Aorta (tissue), 5 donors: ENCODE results near the gene CDK5RAP3. TPM values are rescaled to one million over a fixed set of nuclear protein-coding genes. Genes with fewer than 3 reads are reported as not detected.

ENCODE experiments used
- ATAC-seq: fragments of 200-7000 bp; cut with Tn5 transposase; one replicate; pipeline ENCODE4 v1.9.1; 2022; ENCODE audit warnings: moderate library complexity; ENCODE audit not compliant: low FRiP score
- DNase-seq, 2 donors: peaks; one replicate each; pipeline ENCODE4 v3.0.0-alpha.2; 2020
- H3K27ac ChIP-seq, 2 donors: one replicate each; pipeline ENCODE4 v1.5.1; 2013; ENCODE audit warnings: low read length in 2 of 2, mild to moderate bottlenecking in 2 of 2, moderate library complexity in 2 of 2, control low read depth in 1 of 2, inconsistent platforms in 1 of 2, low read depth in 1 of 2
- H3K27me3 ChIP-seq, 2 donors: one replicate each; pipeline ENCODE4 v1.6.1; 2013; ENCODE audit warnings: control low read depth in 1 of 2, low read length in 1 of 2, mild to moderate bottlenecking in 1 of 2, moderate library complexity in 1 of 2; ENCODE audit not compliant: insufficient read depth in 2 of 2, control insufficient read depth in 1 of 2
- H3K36me3 ChIP-seq, 2 donors: one replicate each; pipeline ENCODE4 v1.6.1; 2013; ENCODE audit warnings: control low read depth in 1 of 2, low read length in 1 of 2, mild to moderate bottlenecking in 1 of 2; ENCODE audit not compliant: insufficient read depth in 2 of 2, control insufficient read depth in 1 of 2
- H3K4me1 ChIP-seq, 2 donors: one replicate each; pipeline ENCODE4 v1.6.1; 2013; ENCODE audit warnings: low read length in 2 of 2, control low read depth in 1 of 2, mild to moderate bottlenecking in 1 of 2, moderate library complexity in 1 of 2; ENCODE audit not compliant: insufficient read depth in 2 of 2, control insufficient read depth in 1 of 2
- H3K4me3 ChIP-seq, 2 donors: one replicate each; pipeline ENCODE4 v1.5.1; 2013; ENCODE audit warnings: low read length in 2 of 2, control low read depth in 1 of 2, mild to moderate bottlenecking in 1 of 2
- H3K9me3 ChIP-seq: one replicate; pipeline ENCODE4 v1.6.1; 2013; ENCODE audit warnings: mild to moderate bottlenecking, low read length; ENCODE audit not compliant: control insufficient read depth
- WGBS, 2 donors: extraction: QIAGEN DNeasy Blood & Tissue Kit; methylation state at CpG; one replicate each; pipeline ENCODE4 v1.1.7; 2013; 5-methylcytosine and 5-hydroxymethylcytosine counted together
- intact Hi-C, 2 donors: fragments of 100-400 bp; cut with DNase I; formaldehyde crosslinking; loops; one replicate each; pipeline versions ENCODE4 v1.14.2 to v1.15.0; 2022
- polyA plus RNA-seq, 2 donors: library from polyadenylated mRNA; stranded (reverse); fragments of 200-250 nt; gene quantifications; one replicate each; pipeline ENCODE4 v1.2.3, GENCODE V29; 2013
- total RNA-seq, 2 donors: library from RNA; stranded (reverse); fragmentation: NEBNext Ultra II Directional; extraction: Animal tissue kit (Norgen Biotek cat#: 25700); gene quantifications; one replicate each; pipeline ENCODE4 v1.2.1, GENCODE V29; 2021
- donor health status: healthy with polysubstance abuse.
- donor health status: Bipolar disorder and iron deficiency.
- donor health status: DM: no; HTN: no; CAD: no.
- donor health status: DM: no; HTN: no; CAD: no.
- donor health status: DM: yes; HTN: yes; CAD: no.

The CDK5RAP3 gene
- total and polyA plus RNA-seq, 4 donors: 66.1 to 679 (median 148) TPM

- DNase-seq: peak; percentile 72 to 79
- WGBS, 2 donors: 15 to 18% methylated on average over 7 of the region's 7 CpGs
- H3K4me3 ChIP-seq: no peak overlapping the region
- no peak overlapping the region for H3K27ac ChIP-seq
- no peaks in the 10 kb centered on the region for H3K4me1 ChIP-seq
- intact Hi-C loops: loop anchor here (2.0 to 5.0 kb wide), 2 partner anchors 44 to 152 kb away; no protein-coding TSS in a partner anchor
- H3K27me3 ChIP-seq: no peaks in the 10 kb centered on the region
- no peaks in the 10 kb centered on the region for H3K9me3 ChIP-seq
- peaks cover 2 to 6% of the 10 kb centered on the region in 2 donors for H3K36me3 ChIP-seq
- ATAC-seq: peak; percentile 46
These were observed 7.4 kb downstream of the CDK5RAP3 start for GRCh38 chr17:47978324-47978723.

GRCh38 chr17:47980541-47980940 lies 9.6 kb downstream of the CDK5RAP3 start:
- Histone ChIP-seq H3K36me3 (peaks cover 2 to 6% of the 10 kb centered on the region in 2 donors), H3K9me3 (no peaks in the 10 kb centered on the region), H3K4me3 (no peak overlapping the region), H3K4me1 (no peaks in the 10 kb centered on the region), H3K27me3 (no peaks in the 10 kb centered on the region), H3K27ac (no peak overlapping the region)
- ATAC-seq: no peak
- intact Hi-C loops: no loop called here
- DNase-seq: no peak

- intact Hi-C loops: no loop called here
- Histone ChIP-seq H3K4me3 (no peak overlapping the region), H3K36me3 (peaks cover 2 to 6% of the 10 kb centered on the region in 2 donors), H3K4me1 (no peaks in the 10 kb centered on the region), H3K27me3 (no peaks in the 10 kb centered on the region), H3K9me3 (no peaks in the 10 kb centered on the region), H3K27ac (no peak overlapping the region)
- ATAC-seq: no peak
- 94% methylated on average over 9 of the region's 9 CpGs for WGBS, 2 donors
- DNase-seq: no peak
These were observed 10.5 kb downstream of the CDK5RAP3 start for GRCh38 chr17:47981462-47981861.

GRCh38 chr17:47982091-47982617 lies 11.2 kb downstream of the CDK5RAP3 start:
- intact Hi-C loops: no loop called here
- ATAC-seq: no peak
- peaks cover 0 to 6% of the 10 kb centered on the region in 2 donors for H3K36me3 ChIP-seq

GRCh38 chr17:47982645-47983390 lies 11.9 kb downstream of the CDK5RAP3 start:
- H3K36me3 ChIP-seq: peaks cover 0 to 6% of the 10 kb centered on the region in 2 donors
- DNase-seq (no peak), ATAC-seq (no peak)
- H3K27ac ChIP-seq: no peak overlapping the region
- 83 to 89% methylated on average over 9 of the region's 9 CpGs for WGBS, 2 donors
- H3K9me3 ChIP-seq: no peaks in the 10 kb centered on the region
- H3K4me3 ChIP-seq: no peak overlapping the region
- intact Hi-C loops: no loop called here
- no peaks in the 10 kb centered on the region for H3K27me3 ChIP-seq
- H3K4me1 ChIP-seq: no peaks in the 10 kb centered on the region

More at GRCh38 chr17:47982091-47982617, 11.2 kb downstream of the CDK5RAP3 start:
- Histone ChIP-seq H3K4me3 (no peak overlapping the region), H3K4me1 (no peaks in the 10 kb centered on the region), H3K9me3 (no peaks in the 10 kb centered on the region), H3K27me3 (no peaks in the 10 kb centered on the region), H3K27ac (no peak overlapping the region)
- 54 to 60% methylated on average over 14 of the region's 14 CpGs for WGBS, 2 donors
- no peak for DNase-seq

- no peaks in the 10 kb centered on the region for H3K27me3 ChIP-seq
- H3K27ac ChIP-seq: no peak overlapping the region
- intact Hi-C loops: no loop called here
- DNase-seq: no peak
- no peak overlapping the region for H3K4me3 ChIP-seq
- peaks cover 0 to 6% of the 10 kb centered on the region in 2 donors for H3K36me3 ChIP-seq
- H3K9me3 ChIP-seq: no peaks in the 10 kb centered on the region
- H3K4me1 ChIP-seq: no peaks in the 10 kb centered on the region
- no peak for ATAC-seq
- WGBS, 2 donors: 40 to 41% methylated on average over 11 of the region's 11 CpGs
These were observed 12.7 kb downstream of the CDK5RAP3 start for GRCh38 chr17:47983492-47984223.

- ATAC-seq: no peak
- 87 to 88% methylated on average over 5 of the region's 5 CpGs for WGBS, 2 donors
- intact Hi-C loops: no loop called here
These were observed 15.6 kb downstream of the CDK5RAP3 start for GRCh38 chr17:47986520-47986919.

GRCh38 chr17:47987240-47987835 lies 16.4 kb downstream of the CDK5RAP3 start:
- WGBS, 2 donors: 17 to 18% methylated on average over 17 of the region's 17 CpGs
- H3K27ac ChIP-seq: no peak overlapping the region
- intact Hi-C loops: no loop called here
- DNase-seq: no peak
- H3K36me3 ChIP-seq: no peaks in the 10 kb centered on the region
- H3K9me3 ChIP-seq: no peaks in the 10 kb centered on the region
- ATAC-seq: no peak
- no peak overlapping the region for H3K4me3 ChIP-seq
- no peaks in the 10 kb centered on the region for H3K4me1 ChIP-seq
- H3K27me3 ChIP-seq: no peaks in the 10 kb centered on the region

More at GRCh38 chr17:47986520-47986919, 15.6 kb downstream of the CDK5RAP3 start:
- Histone ChIP-seq H3K27ac (no peak overlapping the region), H3K4me1 (no peaks in the 10 kb centered on the region), H3K36me3 (no peaks in the 10 kb centered on the region), H3K9me3 (no peaks in the 10 kb centered on the region), H3K4me3 (no peak overlapping the region), H3K27me3 (no peaks in the 10 kb centered on the region)
- DNase-seq: no peak
